A673 (cell line): ENCODE measurements around the gene OR52E6. TPM values are rescaled to one million over a fixed set of nuclear protein-coding genes. Genes with fewer than 3 reads are reported as not detected.

ENCODE experiments used
- BruUV-seq: library from RNA; stranded (reverse); fragments of 400-500 nt; replicated peaks from 2 replicates; lab custom pipeline; 2021; lab: Mats Ljungman, UMichigan
- CTCF ChIA-PET: fragments of 300-600 bp; sonication (Branson Sonifier 250); formaldehyde crosslinking; loops from one replicate; lab custom pipeline; 2022; ENCODE audit warnings: antibody characterized with exemption; lab: Charles Lee
- POLR2A ChIA-PET: fragments of 300-600 bp; sonication (Branson Sonifier 250); formaldehyde crosslinking; loops from one replicate; lab custom pipeline; 2022; ENCODE audit warnings: antibody characterized with exemption; ENCODE audit not compliant: low non-redundant PET; lab: Charles Lee
- DNase-seq: peaks from one replicate; pipeline ENCODE4 v3.0.0-alpha.2; 2015; ENCODE audit warnings: low spot score
- H3K27ac ChIP-seq: fragments of 200-600 bp; sonication (generic); 2 replicates; pipeline ENCODE4 v1.5.1; 2016; ENCODE audit warnings: mixed run types, low read depth, mild to moderate bottlenecking, mixed read lengths, antibody characterized with exemption, low read length; ENCODE audit not compliant: poor library complexity, severe bottlenecking
- H3K27me3 ChIP-seq: fragments of 200-600 bp; sonication (generic); replicated peaks from 2 replicates; pipeline ENCODE4 v1.6.1; 2017; ENCODE audit warnings: mixed run types, low read depth, mild to moderate bottlenecking, mixed read lengths, antibody characterized with exemption, low read length; ENCODE audit not compliant: insufficient read depth, poor library complexity
- H3K36me3 ChIP-seq: fragments of 200-600 bp; sonication (generic); 2 replicates; pipeline ENCODE4 v1.6.1; 2016; ENCODE audit warnings: mixed run types, mild to moderate bottlenecking, mixed read lengths, antibody characterized with exemption, low read length; ENCODE audit not compliant: insufficient read depth, poor library complexity, severe bottlenecking
- H3K4me1 ChIP-seq: fragments of 200-600 bp; sonication (generic); 2 replicates; pipeline ENCODE4 v1.6.1; 2017; ENCODE audit warnings: mixed run types, mild to moderate bottlenecking, mixed read lengths, antibody characterized with exemption, low read length; ENCODE audit not compliant: insufficient read depth, poor library complexity, severe bottlenecking
- H3K4me3 ChIP-seq: fragments of 200-600 bp; sonication (generic); 2 replicates; pipeline ENCODE4 v1.5.1; 2016; ENCODE audit warnings: low read depth, mixed run types, mild to moderate bottlenecking, mixed read lengths, low read length; ENCODE audit not compliant: poor library complexity, severe bottlenecking
- H3K9me3 ChIP-seq: fragments of 200-600 bp; sonication (generic); 2 replicates; pipeline ENCODE4 v1.6.1; 2016; ENCODE audit warnings: mixed run types, low read depth, mild to moderate bottlenecking, mixed read lengths, antibody characterized with exemption, low read length; ENCODE audit not compliant: poor library complexity, severe bottlenecking
- EZH2 ChIP-seq: fragments of 200-600 bp; sonication (generic); IDR thresholded peaks from 2 replicates; pipeline ENCODE4 v1.6.1; 2017; ENCODE audit warnings: borderline replicate concordance, low read depth, mild to moderate bottlenecking, mixed read lengths, antibody characterized with exemption, low read length; ENCODE audit not compliant: poor library complexity, severe bottlenecking
- intact Hi-C: fragments of 100-400 bp; cut with micrococcal nuclease; formaldehyde crosslinking; loops from one replicate; pipeline ENCODE4 v1.10.0; 2022; ENCODE audit not compliant: unreplicated experiment
- total RNA-seq: library from RNA; stranded (reverse); gene quantifications from 2 replicates; pipeline ENCODE4 v1.2.3, GENCODE V29; 2021
- TF ChIP-seq, protein P1 (sequence below): fragments of 300-800, 200-600 bp; sonication (generic); conservative IDR thresholded peaks from 2 replicates; pipeline ENCODE4 v1.5.1; 2017; ENCODE audit warnings: low read depth, mild to moderate bottlenecking, antibody characterized with exemption, low read length, moderate library complexity, mixed read lengths

The OR52E6 gene
- total RNA-seq, 1 experiment from 2014 or later, result not detected

DNA sequence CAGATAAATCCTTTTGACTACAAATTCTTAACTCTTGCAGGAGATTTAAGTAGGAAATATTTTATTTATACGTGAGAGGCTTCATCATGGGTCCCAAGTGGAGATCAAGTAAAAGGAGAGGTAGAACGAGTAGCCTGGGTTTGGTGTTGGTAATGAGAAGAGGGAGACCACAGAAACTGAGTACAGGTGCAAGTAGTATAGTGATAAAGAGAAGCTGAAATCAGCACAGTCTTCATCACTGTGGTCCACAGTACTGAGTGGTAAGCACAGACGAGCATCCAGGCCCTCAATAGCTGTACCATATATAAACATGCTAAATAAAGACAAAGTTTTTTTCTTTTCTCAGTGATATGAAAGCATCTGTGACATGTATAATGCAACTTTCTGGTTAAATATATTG lies 45.5 kb upstream of the OR52E6 start:
- H3K4me1 ChIP-seq, result no peaks in the 10 kb centered on the region
- TF ChIP-seq, protein P1, sequence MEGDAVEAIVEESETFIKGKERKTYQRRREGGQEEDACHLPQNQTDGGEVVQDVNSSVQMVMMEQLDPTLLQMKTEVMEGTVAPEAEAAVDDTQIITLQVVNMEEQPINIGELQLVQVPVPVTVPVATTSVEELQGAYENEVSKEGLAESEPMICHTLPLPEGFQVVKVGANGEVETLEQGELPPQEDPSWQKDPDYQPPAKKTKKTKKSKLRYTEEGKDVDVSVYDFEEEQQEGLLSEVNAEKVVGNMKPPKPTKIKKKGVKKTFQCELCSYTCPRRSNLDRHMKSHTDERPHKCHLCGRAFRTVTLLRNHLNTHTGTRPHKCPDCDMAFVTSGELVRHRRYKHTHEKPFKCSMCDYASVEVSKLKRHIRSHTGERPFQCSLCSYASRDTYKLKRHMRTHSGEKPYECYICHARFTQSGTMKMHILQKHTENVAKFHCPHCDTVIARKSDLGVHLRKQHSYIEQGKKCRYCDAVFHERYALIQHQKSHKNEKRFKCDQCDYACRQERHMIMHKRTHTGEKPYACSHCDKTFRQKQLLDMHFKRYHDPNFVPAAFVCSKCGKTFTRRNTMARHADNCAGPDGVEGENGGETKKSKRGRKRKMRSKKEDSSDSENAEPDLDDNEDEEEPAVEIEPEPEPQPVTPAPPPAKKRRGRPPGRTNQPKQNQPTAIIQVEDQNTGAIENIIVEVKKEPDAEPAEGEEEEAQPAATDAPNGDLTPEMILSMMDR, result no peak
- no peak for TF ChIP-seq EZH2
- CTCF ChIA-PET, result no interaction called here
- no TSS peak for BruUV-seq
- intact Hi-C loops, result loop anchor here (10.0 kb wide), 1 partner anchor 762 kb away; no protein-coding TSS in a partner anchor
- no peaks in the 10 kb centered on the region for H3K9me3 ChIP-seq
- DNase-seq, result no peak
- H3K27me3 ChIP-seq, result no peaks in the 10 kb centered on the region
- no peak overlapping the region for H3K4me3 ChIP-seq
- H3K36me3 ChIP-seq, result no peaks in the 10 kb centered on the region
- POLR2A ChIA-PET, result no interaction called here
- no peak overlapping the region for H3K27ac ChIP-seq

DNA sequence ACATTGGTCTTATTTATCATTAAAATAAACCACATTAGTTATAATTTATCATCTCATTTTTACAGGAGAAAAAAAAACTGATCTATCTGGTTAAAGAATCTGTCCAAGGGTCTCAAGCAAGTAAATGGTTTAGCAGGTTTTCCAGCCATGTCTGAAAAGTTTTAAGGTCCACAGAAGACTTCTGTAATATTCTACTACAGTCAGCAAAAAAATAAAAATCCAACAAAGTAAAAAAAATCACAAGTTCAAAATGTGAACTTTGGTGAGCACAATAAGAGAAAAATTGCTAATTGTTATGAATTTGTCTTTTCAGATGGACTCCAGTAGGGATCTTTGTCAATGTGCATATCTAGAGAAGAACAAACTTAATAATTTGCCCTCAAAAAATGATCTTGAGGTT lies 40.1 kb upstream of the OR52E6 start:
- Histone ChIP-seq H3K27me3 (no peaks in the 10 kb centered on the region), H3K4me1 (no peaks in the 10 kb centered on the region), H3K36me3 (no peaks in the 10 kb centered on the region), H3K27ac (no peak overlapping the region), H3K4me3 (no peak overlapping the region), H3K9me3 (no peaks in the 10 kb centered on the region)
- CTCF ChIA-PET, result no interaction called here
- POLR2A ChIA-PET, result no interaction called here
- intact Hi-C loops, result loop anchor here (10.0 kb wide), 1 partner anchor 757 kb away; no protein-coding TSS in a partner anchor
- TF ChIP-seq EZH2, result no peak
- TF ChIP-seq, protein P1, result no peak
- no TSS peak for BruUV-seq
- no peak for DNase-seq

DNA sequence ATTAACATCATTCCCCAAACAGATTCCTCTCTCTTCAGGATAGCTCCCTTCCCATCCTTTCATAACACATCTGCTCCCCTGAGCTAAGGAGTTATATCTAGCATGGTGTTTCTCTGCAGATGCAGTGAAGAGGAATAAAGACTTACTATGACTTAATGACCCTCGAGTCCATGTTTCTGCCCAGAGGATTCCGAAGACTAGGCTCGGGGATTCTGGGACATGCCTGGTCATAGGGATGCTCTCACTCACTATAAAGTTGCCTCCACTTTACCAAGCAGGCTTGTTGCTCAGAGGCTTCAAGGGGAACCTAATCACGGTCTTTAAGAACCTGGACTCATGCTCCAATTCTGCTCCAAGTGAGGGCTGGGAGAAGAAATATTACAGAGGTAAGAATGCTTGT lies 38.6 kb upstream of the OR52E6 start, which contains the start of gene OR52E4:
OR52E4 (plus strand) TSS at position 301 of the 400 bp plus-strand sequence. CDS start 3,664 bp downstream, outside the sequence.
- no peaks in the 10 kb centered on the region for H3K27me3 ChIP-seq
- H3K27ac ChIP-seq, result no peak within 1 kb of the TSS
- H3K4me1 ChIP-seq, result no peaks in the 10 kb centered on the region
- no peaks in the 10 kb centered on the region for H3K36me3 ChIP-seq
- ChIA-PET POLR2A (no interaction called here), CTCF (no interaction called here)
- intact Hi-C loops, result loop anchor here (10.0 kb wide), 1 partner anchor 756 kb away; no protein-coding TSS in a partner anchor
- no peak within 1 kb of the TSS for H3K4me3 ChIP-seq
- no peaks in the 10 kb centered on the region for H3K9me3 ChIP-seq
- no TSS peak for BruUV-seq
- no peak for DNase-seq
- TF ChIP-seq, protein P1, result no peak
- TF ChIP-seq EZH2, result no peak
